ENCODE measurements around the gene LRRC59.

Gene LRRC59

GRCh38 chr17:50381920-50382319 lies 15.4 kb downstream of the LRRC59 start:
- no peak for ATAC-seq
- TF ChIP-seq OSR1 (CRISPR knock-in tag; IDR thresholded peaks at IDR 0.05): no peak
- no peak for TF ChIP-seq GLIS3 (CRISPR knock-in tag; IDR thresholded peaks at IDR 0.05)
- no peak for TF ChIP-seq ZC3H10 (CRISPR knock-in tag; IDR thresholded peaks at IDR 0.05)
- no peak for TF ChIP-seq TSHZ2 (CRISPR knock-in tag; IDR thresholded peaks at IDR 0.05)
- no peak for TF ChIP-seq ESRRG (CRISPR knock-in tag; IDR thresholded peaks at IDR 0.05)
- TF ChIP-seq BACH2 (CRISPR knock-in tag; IDR thresholded peaks at IDR 0.05; ENCODE audit: borderline replicate concordance): no peak
- no peak for TF ChIP-seq CSRNP3 (CRISPR knock-in tag; IDR thresholded peaks at IDR 0.05)
- no peak for TF ChIP-seq ISL1 (CRISPR knock-in tag; IDR thresholded peaks at IDR 0.05)
- TF ChIP-seq TCF4 (CRISPR knock-in tag; IDR thresholded peaks at IDR 0.05; ENCODE audit: borderline replicate concordance): no peak

GRCh38 chr17:50381260-50381815 lies 16.0 kb downstream of the LRRC59 start:
- TF ChIP-seq ZNF70 (CRISPR knock-in tag; IDR thresholded peaks at IDR 0.05): no peak
- no peak for TF ChIP-seq TOX (CRISPR knock-in tag; IDR thresholded peaks at IDR 0.05; ENCODE audit: borderline replicate concordance)
- no peak for TF ChIP-seq ZNF8 (CRISPR knock-in tag; IDR thresholded peaks at IDR 0.05)
- TF ChIP-seq POU6F1 (CRISPR knock-in tag; IDR thresholded peaks at IDR 0.05; ENCODE audit: borderline replicate concordance, low read depth): no peak
- no peak for ATAC-seq

GRCh38 chr17:50380369-50381259 lies 16.7 kb downstream of the LRRC59 start:
- TF ChIP-seq PATZ1 (CRISPR knock-in tag; IDR thresholded peaks at IDR 0.05; ENCODE audit: borderline replicate concordance) (peak; percentile 37; the same call in 1 of the 2 replicates), TOX (CRISPR knock-in tag; IDR thresholded peaks at IDR 0.05; ENCODE audit: borderline replicate concordance) (no peak), ZNF70 (CRISPR knock-in tag; IDR thresholded peaks at IDR 0.05) (no peak)
- peak; percentile 11 for ATAC-seq

- TF ChIP-seq CSDC2 (CRISPR knock-in tag; IDR thresholded peaks at IDR 0.05): no peak
- TF ChIP-seq TOX (CRISPR knock-in tag; IDR thresholded peaks at IDR 0.05; ENCODE audit: borderline replicate concordance): no peak
- TF ChIP-seq PATZ1 (CRISPR knock-in tag; IDR thresholded peaks at IDR 0.05; ENCODE audit: borderline replicate concordance): no peak
- no peak for TF ChIP-seq ZC3H10 (CRISPR knock-in tag; IDR thresholded peaks at IDR 0.05)
- no peak for TF ChIP-seq ZNF565 (CRISPR knock-in tag; conservative IDR thresholded peaks at IDR 0.05; ENCODE audit: low read depth)
- no peak for TF ChIP-seq PPARA (CRISPR knock-in tag; IDR thresholded peaks at IDR 0.05; ENCODE audit: borderline replicate concordance)
- TF ChIP-seq OSR1 (CRISPR knock-in tag; IDR thresholded peaks at IDR 0.05): no peak
- TF ChIP-seq POU6F1 (CRISPR knock-in tag; IDR thresholded peaks at IDR 0.05; ENCODE audit: borderline replicate concordance, low read depth): no peak
- no peak for TF ChIP-seq ARNTL (CRISPR knock-in tag; IDR thresholded peaks at IDR 0.05; ENCODE audit: borderline replicate concordance, low read depth)
- no peak for TF ChIP-seq ZFP3 (CRISPR knock-in tag; IDR thresholded peaks at IDR 0.05)
- no peak for TF ChIP-seq BACH2 (CRISPR knock-in tag; IDR thresholded peaks at IDR 0.05; ENCODE audit: borderline replicate concordance)
- ATAC-seq: peak; percentile 8
These were observed 17.8 kb downstream of the LRRC59 start for GRCh38 chr17:50379351-50380132.
